ENCODE measurements around the gene ADD2. TPM values are rescaled to one million over a fixed set of nuclear protein-coding genes. Genes with fewer than 3 reads are reported as not detected.
"Not testable (repeated sequence)": the region's sequence is repeated elsewhere in the genome, so short reads cannot be mapped to it uniquely, and the experiment has no call there.

The ADD2 gene, protein sequence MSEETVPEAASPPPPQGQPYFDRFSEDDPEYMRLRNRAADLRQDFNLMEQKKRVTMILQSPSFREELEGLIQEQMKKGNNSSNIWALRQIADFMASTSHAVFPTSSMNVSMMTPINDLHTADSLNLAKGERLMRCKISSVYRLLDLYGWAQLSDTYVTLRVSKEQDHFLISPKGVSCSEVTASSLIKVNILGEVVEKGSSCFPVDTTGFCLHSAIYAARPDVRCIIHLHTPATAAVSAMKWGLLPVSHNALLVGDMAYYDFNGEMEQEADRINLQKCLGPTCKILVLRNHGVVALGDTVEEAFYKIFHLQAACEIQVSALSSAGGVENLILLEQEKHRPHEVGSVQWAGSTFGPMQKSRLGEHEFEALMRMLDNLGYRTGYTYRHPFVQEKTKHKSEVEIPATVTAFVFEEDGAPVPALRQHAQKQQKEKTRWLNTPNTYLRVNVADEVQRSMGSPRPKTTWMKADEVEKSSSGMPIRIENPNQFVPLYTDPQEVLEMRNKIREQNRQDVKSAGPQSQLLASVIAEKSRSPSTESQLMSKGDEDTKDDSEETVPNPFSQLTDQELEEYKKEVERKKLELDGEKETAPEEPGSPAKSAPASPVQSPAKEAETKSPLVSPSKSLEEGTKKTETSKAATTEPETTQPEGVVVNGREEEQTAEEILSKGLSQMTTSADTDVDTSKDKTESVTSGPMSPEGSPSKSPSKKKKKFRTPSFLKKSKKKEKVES
- polyA plus RNA-seq (ENCODE audit: insufficient read length in 10 of 10), result 1 to 10 TPM; 2.4 to 7.3 (median 3.2) TPM
- long read RNA-seq, donor 1, result 0 reads
- long read RNA-seq, donor 2, result 0 reads
- long read RNA-seq, donor 3, result 0 reads
- long read RNA-seq, donor 4, result 0 reads
- long read RNA-seq, donor 5, result 0 reads
- long read RNA-seq, donor 6, full-length matches to known transcripts, result 1 of 1 reads
- long read RNA-seq, donor 6, partial matches to known transcripts, result 0 of 1 reads
- long read RNA-seq, donor 6, other reads (novel, unspliced or antisense), result 0 of 1 reads
- long read RNA-seq, donor 7, result 0 reads
- long read RNA-seq, donor 8, result 0 reads
- long read RNA-seq, donor 9, result 0 reads

DNA sequence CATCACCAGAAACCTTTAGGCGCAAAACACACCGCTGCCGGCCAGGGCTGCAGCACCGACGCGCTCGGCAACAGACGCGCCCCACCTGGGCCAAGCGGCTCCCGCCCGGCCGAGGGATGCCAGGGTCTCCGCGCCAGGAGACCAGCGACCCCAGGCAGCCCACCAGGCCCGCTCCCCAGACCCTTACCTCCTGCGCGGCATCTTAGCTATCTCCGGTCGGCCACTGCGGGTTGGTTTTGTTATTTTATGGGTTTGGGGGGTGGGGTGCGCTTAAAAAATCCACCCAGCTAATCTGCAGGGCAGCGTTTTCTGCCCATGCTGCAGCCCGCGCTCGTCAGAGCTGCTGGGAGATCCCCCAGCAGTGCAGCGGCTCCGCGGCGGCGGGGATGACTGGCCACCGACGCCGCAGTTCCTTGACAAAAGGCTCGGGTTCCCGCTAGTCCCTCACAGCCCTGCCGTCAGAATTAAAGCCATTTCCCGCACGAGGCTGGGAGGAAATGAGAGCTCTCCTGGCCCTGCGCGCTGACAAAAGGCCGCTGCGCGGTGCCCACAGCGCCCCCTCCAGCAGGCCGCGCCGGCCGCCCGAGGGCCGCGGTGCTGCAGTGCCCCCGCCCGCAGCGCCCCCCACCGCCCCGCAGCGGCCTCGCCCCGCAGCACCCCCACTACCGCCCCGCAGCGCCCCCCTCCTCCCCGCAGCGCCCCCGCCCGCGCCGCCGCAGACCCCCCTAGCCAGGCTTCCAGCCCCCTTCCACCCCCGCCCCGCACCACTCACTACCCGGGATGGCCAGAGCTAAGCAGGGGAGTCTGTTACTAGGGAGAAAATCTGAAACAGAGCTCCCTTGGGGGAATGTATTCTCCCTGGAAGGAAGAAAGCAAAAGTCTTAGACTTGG lies at the start of gene ADD2:
Gene ADD2, minus strand, starts transcription at position 502 of the 891 bp plus-strand sequence. CDS start 61,792 bp downstream, outside the sequence.
- DNase-seq, result peak; percentile 40 to 80 (median 56)

DNA sequence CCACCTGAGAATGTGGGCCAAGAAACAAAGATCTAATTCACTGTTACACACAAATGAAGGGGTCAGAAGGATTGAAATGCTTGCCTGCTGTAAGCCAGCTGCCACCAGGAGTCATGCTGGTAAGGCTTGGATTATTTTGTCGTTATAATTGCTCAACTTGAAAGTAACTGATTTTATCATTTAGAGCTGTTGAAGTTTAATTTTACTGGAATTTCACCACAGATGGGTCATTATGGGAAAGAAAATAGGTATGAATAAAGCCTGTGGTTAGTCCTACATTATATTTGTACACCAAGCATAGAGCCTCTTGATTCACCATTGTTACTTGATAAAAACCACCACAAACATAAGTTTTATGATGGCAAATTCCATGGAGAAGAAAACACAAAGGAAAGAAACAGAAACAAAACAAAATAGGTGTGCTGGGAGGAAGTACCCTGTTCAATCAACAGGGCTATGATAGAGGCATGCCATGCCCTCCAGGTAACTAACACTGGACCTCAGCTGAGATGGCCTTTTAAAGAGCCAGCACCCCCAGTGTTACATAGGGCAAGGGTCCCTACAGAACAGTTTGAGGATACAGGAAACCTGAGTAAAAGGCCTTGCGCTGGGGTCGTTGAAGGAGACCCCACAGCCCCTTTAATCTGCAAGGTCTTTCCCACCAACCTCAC lies 49.4 kb upstream of the ADD2 start:
- no peak for DNase-seq

DNA sequence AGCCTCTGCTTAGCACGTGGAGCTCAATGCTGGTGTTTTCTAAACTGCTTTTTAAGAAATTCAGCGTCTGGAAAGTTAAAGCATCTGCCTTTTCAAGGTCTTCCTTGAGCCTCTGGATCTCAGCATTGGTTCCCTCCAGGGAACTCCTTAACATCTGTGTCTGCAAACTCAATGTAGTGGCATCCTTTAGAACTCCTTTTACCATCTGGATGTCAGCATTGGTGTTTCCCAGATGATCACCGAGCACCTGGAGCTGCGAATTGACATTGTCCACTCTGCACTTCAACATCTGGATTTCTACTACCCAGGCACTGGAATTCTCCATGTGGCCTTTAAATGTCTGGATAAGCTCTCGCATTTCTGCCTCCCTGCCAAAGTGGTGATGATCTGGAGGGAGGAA lies 48.7 kb upstream of the ADD2 start:
- DNase-seq, result peak in 1 of 3 donors; percentile 40

DNA sequence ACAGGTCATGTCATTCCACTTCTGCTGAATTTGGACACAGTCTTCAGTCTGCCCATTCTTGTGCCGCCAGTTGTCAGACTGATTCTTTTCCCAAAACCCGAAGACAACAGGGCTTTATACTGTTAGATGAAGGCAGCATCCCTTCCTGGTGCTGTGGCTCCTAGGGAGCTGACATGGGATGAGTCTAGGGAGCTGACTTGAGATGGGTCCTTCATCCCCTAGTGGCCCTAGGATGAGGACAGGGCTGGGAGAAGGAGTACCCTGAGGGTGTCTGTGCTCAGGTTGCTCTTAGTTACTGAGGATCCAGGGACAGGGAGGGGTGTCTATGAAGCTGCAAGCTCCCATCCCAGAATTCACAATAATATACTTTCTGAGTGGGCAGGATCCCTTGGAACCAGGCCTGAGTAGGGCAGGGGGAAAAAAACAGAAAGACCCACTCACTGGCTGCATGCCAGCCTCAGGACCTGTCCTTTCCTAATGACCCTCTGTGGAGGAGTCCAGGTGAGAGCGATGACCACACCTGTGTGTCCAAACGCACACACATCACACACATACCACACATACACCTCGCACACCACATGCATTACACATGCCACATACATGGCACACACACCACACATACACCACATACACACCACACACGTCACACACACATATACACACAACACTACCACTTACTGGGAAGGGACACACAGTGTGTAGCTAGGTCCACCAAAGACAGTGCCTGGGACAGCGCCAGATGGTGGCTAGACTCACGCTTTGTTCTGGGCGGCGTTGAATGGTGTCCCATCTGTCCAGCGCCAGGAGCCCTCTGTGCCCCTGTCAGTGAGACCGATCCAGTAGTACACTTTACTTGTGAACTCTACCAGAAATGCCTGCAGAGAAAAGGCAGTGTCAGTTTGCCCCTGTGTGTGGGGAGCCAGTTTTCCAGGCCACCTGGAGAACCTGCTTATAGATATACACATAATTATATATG lies 41.3 kb upstream of the ADD2 start:
- no peak for DNase-seq

DNA sequence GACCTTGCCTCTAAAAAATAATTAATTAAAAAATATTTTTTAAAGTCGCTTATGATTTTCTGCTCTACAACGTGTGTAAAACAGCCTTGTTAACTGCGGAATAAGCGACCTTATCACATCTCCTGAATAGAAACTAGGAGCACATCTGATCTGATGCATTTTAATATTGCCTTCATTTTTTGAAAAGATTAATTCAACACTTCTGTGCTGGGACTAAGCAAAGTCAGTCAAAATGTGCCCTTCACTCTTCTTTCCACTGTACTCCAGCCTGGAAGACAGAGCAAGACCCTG lies 39.8 kb upstream of the ADD2 start:
- DNase-seq, result no peak

DNA sequence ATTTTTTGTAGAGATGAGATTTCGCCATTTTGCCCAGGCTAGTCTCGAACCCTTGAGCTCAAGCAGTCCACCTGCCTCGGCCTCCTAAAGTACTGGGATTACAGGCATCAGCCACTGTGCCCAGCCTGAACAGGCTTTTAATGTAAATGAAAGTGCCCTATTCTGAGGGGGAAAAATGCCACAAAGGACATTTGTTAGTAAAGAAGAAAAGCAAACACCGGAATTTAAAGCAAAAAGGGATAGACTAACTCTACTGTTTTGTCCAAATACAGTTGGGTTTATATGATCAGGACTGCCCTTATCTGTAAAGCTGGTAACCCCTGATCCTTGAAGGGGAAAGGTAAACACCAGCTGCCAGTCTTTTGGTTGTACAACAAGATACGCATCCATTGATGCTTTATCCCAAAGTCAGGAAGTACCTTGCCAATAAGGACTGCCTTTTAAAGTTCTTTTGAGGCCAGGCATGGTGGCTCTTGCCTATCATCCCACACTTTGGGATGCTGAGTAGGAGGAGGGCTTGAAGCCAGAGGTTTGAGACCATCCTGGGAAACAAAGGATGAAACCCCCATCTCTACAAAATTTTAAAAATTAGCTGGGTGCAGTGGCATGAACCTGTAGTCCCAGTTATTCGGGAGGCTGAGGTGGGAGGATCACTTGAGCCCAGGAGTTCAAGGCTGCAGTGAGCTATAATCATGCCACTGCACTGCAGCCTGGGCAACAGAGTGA lies 39.3 kb upstream of the ADD2 start:
- no peak for DNase-seq

DNA sequence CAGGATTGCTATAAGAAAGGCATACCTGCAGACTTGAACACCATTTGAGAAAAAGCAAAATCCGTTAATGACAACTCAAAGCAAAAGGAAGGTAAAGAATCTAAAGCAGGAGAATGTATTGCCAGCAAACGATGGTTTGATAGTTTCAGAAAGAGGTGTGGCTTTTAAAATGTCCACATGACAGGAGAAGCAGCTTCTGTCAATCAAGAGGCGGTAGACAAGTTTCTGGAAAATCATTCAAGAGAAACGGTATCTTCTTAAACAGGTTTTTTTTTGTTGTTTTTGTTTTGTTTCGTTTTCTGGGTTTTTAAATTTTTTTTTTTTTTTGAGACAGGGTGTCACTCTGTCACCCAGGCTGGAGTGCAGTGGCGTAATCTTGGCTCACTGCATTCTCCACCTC lies 38.6 kb upstream of the ADD2 start:
- no peak for DNase-seq

DNA sequence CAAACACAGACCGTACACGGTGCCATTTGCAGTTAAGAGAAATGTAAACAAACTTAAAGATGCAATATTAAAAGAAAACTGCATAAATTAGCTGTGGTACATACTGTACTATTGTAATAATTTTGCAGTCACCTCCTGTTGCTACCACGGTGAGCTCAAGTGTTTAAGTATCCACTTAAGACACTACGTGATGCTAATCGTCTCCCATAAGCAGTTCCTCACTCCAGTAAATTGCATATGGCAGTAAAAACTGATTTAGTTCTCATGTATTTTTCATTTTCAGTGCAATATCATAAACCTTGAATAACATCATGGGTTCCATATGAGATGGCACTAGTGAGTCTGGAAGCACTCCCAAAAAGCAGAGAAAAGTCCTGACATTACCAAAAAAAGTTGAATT lies 38.0 kb upstream of the ADD2 start:
- DNase-seq, result no peak

DNA sequence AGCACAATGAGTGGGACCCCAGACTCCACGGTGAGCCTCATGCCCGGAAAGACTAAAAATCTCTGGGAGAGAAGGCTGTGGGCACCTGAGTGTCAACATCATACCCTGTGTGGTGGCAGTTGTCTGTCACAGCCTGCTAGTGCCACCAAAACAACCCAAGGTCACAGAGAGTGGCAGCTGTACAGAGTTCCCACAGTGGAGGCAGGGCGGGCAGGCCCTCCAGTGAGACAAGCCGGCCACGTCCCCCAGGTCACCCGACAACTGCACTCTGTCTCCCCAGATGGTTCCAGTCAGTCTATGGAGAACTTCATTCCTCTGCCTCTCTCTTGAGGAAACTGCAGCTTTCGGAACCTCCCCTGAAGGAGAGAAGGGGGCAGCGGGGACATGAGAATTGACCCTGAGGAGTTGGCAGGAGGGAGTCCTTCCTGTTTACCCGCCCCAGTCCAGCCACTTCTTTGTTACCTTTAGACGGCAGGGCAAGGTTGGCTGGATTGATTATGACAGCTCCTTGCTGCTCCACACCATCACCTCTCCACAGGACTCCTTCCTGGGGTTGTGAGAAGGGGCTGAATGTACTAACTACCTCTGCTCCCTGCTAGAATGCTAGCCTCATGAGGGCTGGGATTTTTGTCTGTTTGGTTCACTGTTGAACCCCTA lies 33.7 kb upstream of the ADD2 start:
- DNase-seq, result no peak

DNA sequence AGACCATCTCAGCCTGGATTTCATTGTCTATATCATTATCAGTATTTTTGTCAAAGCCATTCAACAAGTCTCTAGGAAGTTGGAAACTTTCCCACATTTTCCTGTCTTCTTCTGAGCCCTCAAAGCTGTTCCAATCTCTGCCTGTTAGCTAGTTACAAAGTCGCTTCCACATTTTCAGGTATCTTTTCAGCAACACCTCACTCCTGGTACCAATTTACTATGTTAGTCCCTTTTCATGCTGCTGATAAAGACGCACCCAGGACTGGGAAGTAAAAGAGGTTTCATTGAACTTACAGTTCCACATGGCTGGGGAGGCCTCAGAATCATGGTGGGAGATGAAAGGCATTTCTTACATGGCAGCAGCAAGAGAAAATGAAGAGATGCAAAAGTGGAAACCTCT lies 31.7 kb upstream of the ADD2 start:
- no peak for DNase-seq

DNA sequence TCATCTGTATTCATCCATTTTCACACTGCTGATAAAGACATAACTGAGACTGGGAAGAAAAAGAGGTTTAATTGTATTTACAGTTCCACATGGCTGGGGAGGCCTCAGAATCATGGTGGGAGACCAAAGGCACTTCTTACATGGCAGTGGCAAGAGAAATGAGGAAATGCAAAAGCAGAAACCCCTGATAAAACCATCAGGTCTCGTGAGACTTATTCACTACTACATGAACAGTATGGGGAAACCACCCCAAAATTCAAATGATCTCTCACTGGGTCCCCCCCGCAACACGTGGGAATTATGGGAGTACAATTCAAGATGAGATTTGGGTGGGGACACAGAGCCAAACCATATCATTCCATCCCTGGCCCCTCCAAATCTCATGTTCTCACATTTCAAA lies 30.0 kb upstream of the ADD2 start:
- DNase-seq, result not testable (repeated sequence)

DNA sequence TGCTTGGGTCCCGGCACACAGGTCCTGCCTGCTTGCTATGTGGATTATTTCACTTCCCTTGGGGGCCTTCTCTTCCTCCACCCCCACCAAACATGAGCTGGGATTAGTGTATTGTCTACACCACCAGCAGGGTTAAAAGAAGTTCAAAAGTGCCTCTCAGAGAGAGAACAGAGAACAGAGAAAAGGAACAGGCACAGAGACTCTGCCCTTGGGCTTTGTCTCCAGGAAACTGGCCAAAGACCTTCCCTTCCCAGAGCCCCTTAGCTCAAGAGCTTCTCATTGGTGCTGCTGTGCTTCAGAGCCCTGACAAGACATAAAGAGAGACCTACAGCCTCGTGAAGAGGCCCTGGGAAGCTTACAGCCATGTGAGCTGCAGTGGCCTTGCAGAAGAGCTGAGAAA lies 29.5 kb upstream of the ADD2 start:
- no peak for DNase-seq

DNA sequence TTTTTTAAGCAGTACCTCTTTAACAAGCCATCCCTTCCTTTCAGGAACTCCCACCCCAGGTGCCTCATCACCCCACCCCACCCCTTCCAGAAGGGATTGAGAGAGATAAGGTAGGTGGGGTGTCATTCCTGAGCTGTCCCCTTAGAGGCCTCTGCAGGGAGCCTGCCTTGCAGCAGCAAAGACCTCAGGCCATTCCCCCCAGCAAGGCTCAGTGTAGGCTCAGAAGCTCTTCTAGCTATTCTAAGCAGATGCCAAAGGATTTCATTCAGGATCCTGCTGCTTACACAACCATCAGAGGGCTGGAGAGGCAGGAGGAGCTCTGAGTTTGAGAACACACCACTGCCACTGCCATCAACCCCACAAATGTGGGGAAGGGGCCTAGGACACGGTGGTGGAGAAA lies 28.3 kb upstream of the ADD2 start:
- DNase-seq, result no peak

DNA sequence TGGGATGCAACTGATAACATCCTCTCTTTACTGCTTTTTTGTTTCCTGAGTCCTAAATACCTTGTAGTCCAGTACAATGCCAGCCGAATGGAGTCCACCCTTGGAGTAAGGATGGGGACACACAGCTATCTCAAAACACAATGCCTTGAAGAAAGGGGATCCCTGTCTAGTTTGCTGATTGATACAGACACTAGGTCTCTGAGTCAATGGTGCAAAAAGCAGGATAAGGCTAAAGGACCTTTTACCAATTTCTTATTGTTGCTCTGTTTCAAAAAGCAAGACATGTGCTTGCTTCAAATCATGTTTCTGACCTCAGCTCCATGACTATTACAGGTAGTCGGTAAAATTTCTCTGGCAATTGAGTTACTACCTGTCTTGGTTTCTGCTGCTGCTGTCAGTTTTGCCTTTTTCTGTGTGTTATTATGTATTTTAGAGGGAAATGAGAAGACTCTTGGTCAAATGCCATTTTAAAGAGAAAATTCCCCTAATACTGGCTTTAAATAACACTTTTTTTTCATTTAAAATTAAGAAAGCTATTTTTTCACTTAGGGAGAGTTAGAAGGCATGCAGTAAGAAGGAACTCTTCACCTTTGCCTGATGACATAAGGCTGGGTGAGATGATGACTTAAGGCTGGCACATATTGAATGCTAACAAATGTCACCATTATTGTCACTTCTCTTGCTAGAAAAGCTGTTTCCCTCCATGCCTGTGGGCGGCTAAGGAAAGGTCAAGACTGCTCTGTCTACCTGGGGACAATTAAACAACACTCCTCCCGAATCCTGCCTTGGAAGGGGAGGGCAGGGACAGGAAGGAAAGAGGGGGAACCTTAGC lies 27.4 kb upstream of the ADD2 start:
- DNase-seq, result no peak

DNA sequence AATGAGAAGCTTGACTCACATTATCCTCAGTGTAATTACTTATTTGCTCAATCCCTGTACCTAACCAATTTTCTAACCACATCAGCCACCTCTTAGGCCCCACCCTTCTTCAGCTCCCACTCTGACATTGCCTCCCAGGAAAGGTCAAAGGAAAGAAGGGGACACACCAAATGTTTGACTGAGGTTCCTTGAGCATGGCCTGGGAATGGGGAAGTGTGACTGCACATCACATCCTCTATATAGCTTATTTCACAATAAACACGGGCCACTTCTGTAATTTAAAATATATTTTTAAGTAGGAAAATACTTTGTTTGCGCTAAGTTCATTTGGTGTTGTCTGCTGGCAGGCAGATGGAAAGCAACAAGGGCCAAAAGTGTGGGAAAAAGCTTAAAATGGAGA lies 25.4 kb upstream of the ADD2 start:
- no peak for DNase-seq

DNA sequence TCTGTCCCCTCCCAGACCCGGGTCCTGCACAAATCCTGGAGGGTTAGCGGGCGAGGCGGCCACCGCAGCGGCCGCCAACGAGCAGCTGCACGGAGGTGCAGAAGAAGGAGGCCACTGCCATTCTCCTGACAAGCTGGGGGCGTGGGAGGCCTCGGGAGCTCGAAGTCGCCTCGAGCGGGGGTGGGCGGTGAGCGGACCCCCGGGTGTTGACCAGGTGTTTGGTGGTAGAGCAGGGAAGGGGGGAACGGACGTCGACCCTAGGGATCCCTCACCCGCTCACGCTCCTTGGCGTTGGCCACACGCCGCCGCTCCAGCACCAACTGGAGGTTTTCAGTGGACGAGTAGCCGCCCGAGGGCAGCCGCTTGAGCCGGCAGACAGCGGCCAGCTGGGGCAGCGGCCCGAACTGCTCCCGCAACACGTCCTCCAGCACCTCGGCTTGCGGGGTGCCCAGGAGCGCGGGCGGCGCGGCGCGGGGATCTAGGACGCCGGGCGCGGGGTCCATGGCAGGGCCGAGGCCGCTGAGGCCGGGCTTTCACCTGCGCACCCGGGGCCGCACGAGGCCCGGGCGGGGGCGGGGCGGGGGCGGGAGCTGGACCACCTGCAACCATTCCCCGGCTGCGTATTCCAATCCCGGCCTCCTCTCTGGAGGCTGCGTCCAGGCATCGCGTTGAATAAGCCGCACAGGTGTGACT lies 22.3 kb upstream of the ADD2 start, which contains the start of gene FIGLA:
Gene FIGLA, minus strand, starts transcription at position 508 of the 693 bp plus-strand sequence. Its CDS starts 5 bp downstream, at position 503.
- peak in 1 of 3 donors; percentile 36 for DNase-seq

Data from muscle of back (tissue), 13 donors.